H1 (cell line): Measurements from ENCODE around the gene RRP12. TPM values are rescaled to one million over a fixed set of nuclear protein-coding genes. Genes with fewer than 3 reads are reported as not detected.

Experiments used
- CTCF ChIA-PET: fragments of 300-600 bp; sonication (Branson Sonifier 250); formaldehyde crosslinking; loops from one replicate; lab custom pipeline; 2021; ENCODE audit not compliant: partially characterized antibody; lab: Charles Lee
- POLR2A ChIA-PET: fragments of 300-600 bp; sonication (Branson Sonifier 250); formaldehyde crosslinking; loops from one replicate; lab custom pipeline; 2021; ENCODE audit warnings: inconsistent platforms; ENCODE audit not compliant: partially characterized antibody; lab: Charles Lee
- DNase-seq, 2 experiments: peaks; one replicate each; pipeline versions ENCODE4 v3.0.0 to v3.0.0-alpha.2; 2010 to 2022; ENCODE audit warnings: low spot score in 2 of 2, low read depth in 1 of 2, mixed read lengths in 1 of 2
- FAIRE-seq: peaks from 2 replicates; lab custom pipeline; 2011; peaks lifted over from hg19 to GRCh38; lab: Jason Lieb, UNC
- H2AFZ ChIP-seq: 2 replicates; pipeline ENCODE4 v1.8.1; 2012; ENCODE audit warnings: low read length, inconsistent platforms
- H2AK5ac ChIP-seq: 2 replicates; pipeline ENCODE4 v1.6.1; 2013; ENCODE audit warnings: low read depth, low read length
- H2BK120ac ChIP-seq: replicated peaks from 2 replicates; pipeline ENCODE3; 2013; ENCODE audit warnings: low read depth, low read length, inconsistent platforms
- H2BK12ac ChIP-seq: 2 replicates; pipeline ENCODE4 v1.6.1; 2013; ENCODE audit warnings: low read depth, low read length
- H2BK15ac ChIP-seq: 2 replicates; pipeline ENCODE4 v1.6.1; 2013; ENCODE audit warnings: low read length
- H2BK20ac ChIP-seq: 2 replicates; pipeline ENCODE4 v1.6.1; 2013; ENCODE audit warnings: low read length
- H2BK5ac ChIP-seq: 2 replicates; pipeline ENCODE4 v1.6.1; 2013; ENCODE audit warnings: low read depth, low read length
- H3K14ac ChIP-seq: 2 replicates; pipeline ENCODE4 v1.6.1; 2013; ENCODE audit warnings: inconsistent platforms; ENCODE audit not compliant: insufficient read length
- H3K18ac ChIP-seq: 2 replicates; pipeline ENCODE4 v1.6.1; 2013; ENCODE audit warnings: low read length; ENCODE audit errors: extremely low read depth
- H3K23ac ChIP-seq: 2 replicates; pipeline ENCODE4 v1.6.1; 2013; ENCODE audit warnings: inconsistent platforms; ENCODE audit not compliant: insufficient read length
- H3K23me2 ChIP-seq: 2 replicates; pipeline ENCODE4 v1.6.1; 2013; ENCODE audit warnings: low read depth, low read length
- H3K27ac ChIP-seq: 2 replicates; pipeline ENCODE4 v1.6.1; 2011; ENCODE audit warnings: low read depth, low read length, inconsistent platforms
- H3K27me3 ChIP-seq, 4 experiments: replicated peaks in 1 of 4; 1 replicate in 1 of 4; 2 replicates in 3 of 4; pipeline versions ENCODE4 v1.6.1 to v1.8.1; 2011 to 2013; ENCODE audit warnings: low read length in 3 of 4, mild to moderate bottlenecking in 3 of 4, inconsistent platforms in 2 of 4, mixed read lengths in 2 of 4, moderate library complexity in 1 of 4; ENCODE audit not compliant: control insufficient read depth in 3 of 4, insufficient read depth in 3 of 4; ENCODE audit errors: extremely low read depth in 1 of 4
- H3K36me3 ChIP-seq, 4 experiments: 2 replicates each; pipeline versions ENCODE4 v1.6.1 to v1.8.1; 2011 to 2013; ENCODE audit warnings: mild to moderate bottlenecking in 4 of 4, low read length in 3 of 4, moderate library complexity in 2 of 4, control low read depth in 1 of 4, inconsistent platforms in 1 of 4; ENCODE audit not compliant: insufficient read depth in 4 of 4, control insufficient read depth in 2 of 4
- H3K4ac ChIP-seq: replicated peaks from 2 replicates; pipeline ENCODE3; 2013; ENCODE audit warnings: low read length, low read depth, mixed read lengths, inconsistent platforms; ENCODE audit not compliant: insufficient read length
- H3K4me1 ChIP-seq, 4 experiments: replicated peaks in 1 of 4; 1 replicate in 1 of 4; 2 replicates in 3 of 4; pipeline versions ENCODE4 v1.6.1 to v1.8.1; 2011 to 2013; ENCODE audit warnings: low read length in 3 of 4, inconsistent platforms in 2 of 4, mixed read lengths in 1 of 4; ENCODE audit not compliant: insufficient read depth in 4 of 4, control insufficient read depth in 3 of 4
- H3K4me2 ChIP-seq, 2 experiments: 2 replicates each; pipeline versions ENCODE4 v1.6.1 to v1.8.1; 2011 to 2013; ENCODE audit warnings: low read depth in 2 of 2, low read length in 2 of 2, control low read depth in 1 of 2, inconsistent platforms in 1 of 2, mild to moderate bottlenecking in 1 of 2; ENCODE audit not compliant: insufficient read depth in 1 of 2
- H3K4me3 ChIP-seq, 4 experiments: fragments of 200-600, 300-600 bp in 1 of 4; sonication (generic), shearing (Covaris generic), sonication (Bioruptor Twin) in 1 of 4; 2 replicates each; pipeline versions ENCODE4 v1.5.1 to v1.8.1; 2011 to 2016; ENCODE audit warnings: low read length in 4 of 4, low read depth in 3 of 4, control low read depth in 2 of 4, inconsistent platforms in 2 of 4, mild to moderate bottlenecking in 2 of 4, mixed read lengths in 1 of 4, moderate library complexity in 1 of 4; ENCODE audit not compliant: insufficient read depth in 2 of 4; ENCODE audit errors: extremely low read depth in 1 of 4
- H3K56ac ChIP-seq: replicated peaks from 2 replicates; pipeline ENCODE3; 2013; ENCODE audit warnings: low read depth, mild to moderate bottlenecking, mixed read lengths, low read length, inconsistent platforms; ENCODE audit not compliant: insufficient read length
- H3K79me1 ChIP-seq: 2 replicates; pipeline ENCODE4 v1.6.1; 2013; ENCODE audit warnings: low read depth, low read length, control low read depth
- H3K79me2 ChIP-seq, 2 experiments: 2 replicates each; pipeline versions ENCODE4 v1.6.1 to v1.8.1; 2012 to 2013; ENCODE audit warnings: low read length in 2 of 2, mild to moderate bottlenecking in 2 of 2, inconsistent platforms in 1 of 2; ENCODE audit not compliant: insufficient read depth in 2 of 2, control insufficient read depth in 1 of 2
- H3K9ac ChIP-seq, 4 experiments: replicated peaks in 1 of 4; 1 replicate in 1 of 4; 2 replicates in 3 of 4; pipeline versions ENCODE4 v1.6.1 to v1.8.1; 2011 to 2013; ENCODE audit warnings: low read depth in 3 of 4, low read length in 3 of 4, control low read depth in 2 of 4, mild to moderate bottlenecking in 2 of 4, moderate library complexity in 2 of 4, inconsistent platforms in 1 of 4; ENCODE audit errors: extremely low read depth in 1 of 4
- H3K9me3 ChIP-seq, 2 experiments: 2 replicates each; pipeline versions ENCODE4 v1.6.1 to v1.8.1; 2012 to 2013; ENCODE audit warnings: mild to moderate bottlenecking in 2 of 2, moderate library complexity in 2 of 2, control low read depth in 1 of 2, inconsistent platforms in 1 of 2, low read depth in 1 of 2, low read length in 1 of 2, mixed read lengths in 1 of 2; ENCODE audit not compliant: insufficient read depth in 2 of 2
- H4K20me1 ChIP-seq, 2 experiments: replicated peaks in 1 of 2; 2 replicates each; pipeline versions ENCODE3 to v1.8.1; 2011 to 2013; ENCODE audit warnings: inconsistent platforms in 2 of 2, low read length in 2 of 2, mild to moderate bottlenecking in 1 of 2; ENCODE audit not compliant: insufficient read depth in 2 of 2, control insufficient read depth in 1 of 2
- H4K5ac ChIP-seq: 2 replicates; pipeline ENCODE4 v1.6.1; 2013; ENCODE audit warnings: low read length, low read depth, mixed read lengths, inconsistent platforms; ENCODE audit not compliant: insufficient read length
- H4K8ac ChIP-seq: 2 replicates; pipeline ENCODE4 v1.8.0; 2013; ENCODE audit warnings: mild to moderate bottlenecking, moderate library complexity, low read length, inconsistent platforms; ENCODE audit not compliant: insufficient read depth; ENCODE audit errors: extremely low read depth
- H4K91ac ChIP-seq: replicated peaks from 2 replicates; pipeline ENCODE3; 2013; ENCODE audit warnings: low read length, mixed read lengths, inconsistent platforms; ENCODE audit not compliant: insufficient read length
- CBX5 ChIP-seq: fragments of 300-800, 300-1000 bp; sonication (generic); IDR thresholded peaks from 2 replicates; pipeline ENCODE4 v1.7.1; 2016; ENCODE audit warnings: antibody characterized with exemption, low read length, low read depth
- CBX8 ChIP-seq: fragments of 300-800, 300-1000 bp; sonication (generic); IDR thresholded peaks from 2 replicates; pipeline ENCODE4 v1.7.1; 2016; ENCODE audit warnings: low read depth, low read length, borderline replicate concordance
- EGR1 ChIP-seq: IDR thresholded peaks from 2 replicates; pipeline ENCODE4 v1.6.1; 2011; ENCODE audit warnings: low read depth, low read length, borderline replicate concordance
- GABPA ChIP-seq: IDR thresholded peaks from 2 replicates; pipeline ENCODE4 v1.6.1; 2011; ENCODE audit warnings: mild to moderate bottlenecking, low read length, moderate library complexity, borderline replicate concordance; ENCODE audit not compliant: insufficient read depth
- HDAC6 ChIP-seq: IDR thresholded peaks from one replicate; pipeline ENCODE4 v1.7.1; 2012; ENCODE audit warnings: low read depth, mild to moderate bottlenecking, inconsistent platforms, low read length, moderate library complexity
- KDM1A ChIP-seq: fragments of 200-600, 300-600 bp; sonication (generic); IDR thresholded peaks from 2 replicates; pipeline ENCODE4 v1.7.1; 2016; ENCODE audit warnings: mild to moderate bottlenecking, low read length, borderline replicate concordance
- POLR2AphosphoS5 ChIP-seq: IDR thresholded peaks from 2 replicates; pipeline ENCODE4 v1.6.1; 2011; ENCODE audit warnings: low read depth, low read length
- RAD21 ChIP-seq, 2 experiments: IDR thresholded peaks in 1 of 2; conservative IDR thresholded peaks in 1 of 2; 2 replicates each; pipeline ENCODE4 v1.6.1; 2011; ENCODE audit warnings: low read depth in 2 of 2, low read length in 2 of 2, improper control_type of control experiment in 1 of 2, inconsistent platforms in 1 of 2, mild to moderate bottlenecking in 1 of 2, moderate library complexity in 1 of 2
- SAP30 ChIP-seq: fragments of 300-600 bp; sonication (generic); IDR thresholded peaks from 2 replicates; pipeline ENCODE4 v1.7.1; 2012; ENCODE audit warnings: low read length, moderate library complexity, mild to moderate bottlenecking, inconsistent platforms; ENCODE audit not compliant: insufficient read depth, insufficient replicate concordance
- SIRT6 ChIP-seq: IDR thresholded peaks from one replicate; pipeline ENCODE4 v1.7.1; 2012; ENCODE audit warnings: low read length, inconsistent platforms
- TAF7 ChIP-seq: optimal IDR thresholded peaks from 2 replicates; pipeline ENCODE3; 2011; ENCODE audit warnings: low read depth, mild to moderate bottlenecking, inconsistent platforms, low read length, moderate library complexity, borderline replicate concordance
- WGBS, 2 experiments: shearing (Covaris generic) in 1 of 2; methylation state at CpG; one replicate each; pipeline versions ENCODE4 v1.1.6 to v1.1.7; 2013 to 2015; ENCODE audit warnings: low lambda C conversion rate in 2 of 2, mixed read lengths in 2 of 2, inconsistent platforms in 1 of 2, low coverage in 1 of 2, missing lambda C conversion rate in 1 of 2; ENCODE audit not compliant: insufficient replicate concordance in 2 of 2, insufficient coverage in 1 of 2, insufficient read length in 1 of 2; ENCODE audit errors: extremely low coverage in 1 of 2, missing lambda C conversion rate in 1 of 2; 5-methylcytosine and 5-hydroxymethylcytosine counted together
- polyA plus RNA-seq, 7 experiments: library from polyadenylated mRNA; depleted of rRNA in 3 of 7; stranded (reverse) in 5 of 7; unstranded in 2 of 7; fragments of >200 nt in 5 of 7; fragments of 200-250 nt in 2 of 7; gene quantifications; 1 replicate in 5 of 7; 2 replicates in 1 of 7; 4 replicates in 1 of 7; pipeline versions ENCODE4 v1.2.1 to v1.2.3, GENCODE V29; 2011 to 2013; ENCODE audit warnings: missing spikeins in 2 of 7, mixed read lengths in 2 of 7
- total RNA-seq: library from RNA; stranded (reverse); fragmentation: NEBNext Ultra II Directional; extraction: Animal tissue kit (Norgen Biotek cat#: 25700); gene quantifications from 2 replicates; pipeline ENCODE4 v1.2.1, GENCODE V29; 2021
- TF ChIP-seq, protein P1 (sequence below): IDR thresholded peaks from 2 replicates; pipeline ENCODE4 v1.6.1; 2012; ENCODE audit warnings: inconsistent platforms
- TF ChIP-seq, protein P2 (sequence below): IDR thresholded peaks from 2 replicates; pipeline ENCODE4 v1.6.1; 2011; ENCODE audit warnings: low read depth, mild to moderate bottlenecking, low read length; ENCODE audit not compliant: insufficient read depth

Gene RRP12
- total and polyA plus RNA-seq, 2 of the 8 experiments (the other 6 are each of a cell fraction or from before 2014, with no cell fraction given): 21.0 to 65.8 TPM

DNA sequence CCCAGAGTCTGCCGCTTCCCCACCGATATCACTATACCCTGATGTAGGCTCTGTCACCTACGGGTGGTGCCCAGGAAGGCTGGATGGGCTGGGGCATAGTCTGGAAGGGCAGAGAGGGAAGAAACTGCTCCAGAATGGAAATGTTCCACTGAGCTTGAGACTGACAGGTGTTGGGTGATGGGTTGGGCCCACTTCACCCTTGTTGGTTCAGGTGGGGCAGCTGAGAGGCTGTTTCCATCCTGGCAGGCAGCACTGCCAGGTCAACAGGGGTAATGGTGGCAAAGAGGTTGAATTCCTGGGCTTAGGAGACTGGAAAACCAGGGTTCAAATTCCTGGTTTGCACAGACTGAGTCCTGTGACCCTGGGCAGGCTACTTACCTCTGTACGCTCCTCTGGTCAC lies 38.1 kb downstream of the RRP12 start:
- H2BK120ac ChIP-seq: no peak overlapping the region
- H3K9ac ChIP-seq: no peak overlapping the region
- ChIA-PET POLR2A (no interaction called here), CTCF (interaction anchor here (1.0 to 1.9 kb wide), 2 partner anchors 23 to 85 kb away, joined by 3 to 12 read pairs; no protein-coding TSS in a partner anchor)
- no peak overlapping the region for H4K8ac ChIP-seq
- H3K4me1 ChIP-seq: no peaks in the 10 kb centered on the region; a peak in 1 of 7 replicates
- no peak overlapping the region for H3K56ac ChIP-seq
- no peak overlapping the region for H3K4me3 ChIP-seq
- no peak overlapping the region for H2BK15ac ChIP-seq
- H3K18ac ChIP-seq: no peak overlapping the region
- no peak overlapping the region for H3K4me2 ChIP-seq
- no peaks in the 10 kb centered on the region for H3K27me3 ChIP-seq
- peaks cover 0 to 6% of the 10 kb centered on the region in 2 experiments for H4K20me1 ChIP-seq
- H3K9me3 ChIP-seq: no peaks in the 10 kb centered on the region
- H3K79me1 ChIP-seq: no peaks in the 10 kb centered on the region
- no peaks in the 10 kb centered on the region for H3K23me2 ChIP-seq
- no peak overlapping the region for H2BK12ac ChIP-seq
- H2AFZ ChIP-seq: no peak overlapping the region
- H4K91ac ChIP-seq: no peak overlapping the region
- H2BK5ac ChIP-seq: no peak overlapping the region
- no peak overlapping the region for H2AK5ac ChIP-seq
- FAIRE-seq: no peak
- no peak for DNase-seq
- H3K23ac ChIP-seq: no peak overlapping the region
- H2BK20ac ChIP-seq: no peak overlapping the region
- H3K27ac ChIP-seq: no peak overlapping the region
- H3K79me2 ChIP-seq: no peaks in the 10 kb centered on the region
- no peak overlapping the region for H4K5ac ChIP-seq
- 99% methylated on average over 4 of the region's 4 CpGs; no CpG with 5 or more reads in 1 of the 2 experiments for WGBS, 2 experiments
- no peak overlapping the region for H3K4ac ChIP-seq
- H3K14ac ChIP-seq: no peak overlapping the region
- peaks cover 15 to 42% (median 38%) of the 10 kb centered on the region in 4 experiments for H3K36me3 ChIP-seq
- no peak for TF ChIP-seq POLR2AphosphoS5
- no peak for TF ChIP-seq CBX5
- TF ChIP-seq RAD21 (IDR thresholded peaks at IDR 0.05 in 1 of 2, conservative IDR thresholded peaks at IDR 0.05 in 1 of 2; ENCODE audit: low read depth in 2 of 2, low read length in 2 of 2): no peak
- TF ChIP-seq CBX8: no peak
- TF ChIP-seq TAF7: no peak
- no peak for TF ChIP-seq SAP30
- no peak for TF ChIP-seq EGR1
- TF ChIP-seq GABPA: no peak
- TF ChIP-seq, protein P1, sequence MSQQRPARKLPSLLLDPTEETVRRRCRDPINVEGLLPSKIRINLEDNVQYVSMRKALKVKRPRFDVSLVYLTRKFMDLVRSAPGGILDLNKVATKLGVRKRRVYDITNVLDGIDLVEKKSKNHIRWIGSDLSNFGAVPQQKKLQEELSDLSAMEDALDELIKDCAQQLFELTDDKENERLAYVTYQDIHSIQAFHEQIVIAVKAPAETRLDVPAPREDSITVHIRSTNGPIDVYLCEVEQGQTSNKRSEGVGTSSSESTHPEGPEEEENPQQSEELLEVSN: no peak
- TF ChIP-seq KDM1A: no peak
- TF ChIP-seq HDAC6: no peak
- no peak for TF ChIP-seq SIRT6
- TF ChIP-seq, protein P2, sequence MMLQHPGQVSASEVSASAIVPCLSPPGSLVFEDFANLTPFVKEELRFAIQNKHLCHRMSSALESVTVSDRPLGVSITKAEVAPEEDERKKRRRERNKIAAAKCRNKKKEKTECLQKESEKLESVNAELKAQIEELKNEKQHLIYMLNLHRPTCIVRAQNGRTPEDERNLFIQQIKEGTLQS: no peak
